ENCODE data around the gene C22orf23.
"Not testable (repeated sequence)": the region's sequence is repeated elsewhere in the genome, so short reads cannot be mapped to it uniquely, and the experiment has no call there.

C22orf23 gene

GRCh38 chr22:37953062-37953436, 352 bp downstream of the C22orf23 start:
- DNase-seq (ENCODE audit: low read depth), result no peak

GRCh38 chr22:37952629-37953028, 772 bp downstream of the C22orf23 start:
- DNase-seq (ENCODE audit: low read depth), result not testable (repeated sequence)

GRCh38 chr22:37951305-37951704, 2.1 kb downstream of the C22orf23 start:
- no peak for DNase-seq (ENCODE audit: low read depth)

DNA sequence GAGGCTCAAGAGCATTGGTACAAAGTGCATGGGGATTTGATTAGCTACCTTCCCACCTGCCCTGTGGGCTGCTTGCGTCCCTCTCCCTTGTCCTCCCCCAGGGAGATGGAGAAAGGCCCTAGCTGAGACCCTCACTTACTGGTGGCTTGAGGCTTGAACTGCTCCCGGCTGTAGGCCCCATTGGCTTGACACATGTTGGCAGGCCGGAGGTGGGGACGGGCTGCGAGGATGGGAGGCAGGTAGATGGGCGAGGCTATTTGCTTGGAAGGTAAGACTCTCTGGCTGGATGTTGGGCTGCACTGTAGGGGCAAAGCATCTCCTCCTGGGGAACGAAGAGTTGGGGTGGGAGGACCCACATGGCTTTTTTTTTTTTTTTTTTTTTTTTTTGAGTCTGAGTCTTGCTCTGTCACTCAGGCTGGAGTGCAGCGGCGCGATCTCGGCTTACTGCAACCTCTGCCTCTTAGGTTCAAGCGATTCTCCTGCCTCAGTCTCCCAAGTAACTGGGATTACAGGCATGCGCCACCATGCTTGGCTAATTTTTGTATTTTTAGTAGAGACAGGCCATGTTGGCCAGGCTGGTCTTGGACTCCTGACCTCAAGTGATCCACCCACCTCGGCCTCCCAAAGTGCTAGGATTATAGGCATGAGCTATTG, 6.1 kb downstream of the C22orf23 start:
- DNase-seq (ENCODE audit: low read depth), result not testable (repeated sequence)

GRCh38 chr22:37944423-37944822, 9.0 kb downstream of the C22orf23 start:
- DNase-seq (ENCODE audit: low read depth), result not testable (repeated sequence)

- no peak for DNase-seq (ENCODE audit: low read depth)
Measured at GRCh38 chr22:37943825-37944198, 9.6 kb downstream of the C22orf23 start.

DNA sequence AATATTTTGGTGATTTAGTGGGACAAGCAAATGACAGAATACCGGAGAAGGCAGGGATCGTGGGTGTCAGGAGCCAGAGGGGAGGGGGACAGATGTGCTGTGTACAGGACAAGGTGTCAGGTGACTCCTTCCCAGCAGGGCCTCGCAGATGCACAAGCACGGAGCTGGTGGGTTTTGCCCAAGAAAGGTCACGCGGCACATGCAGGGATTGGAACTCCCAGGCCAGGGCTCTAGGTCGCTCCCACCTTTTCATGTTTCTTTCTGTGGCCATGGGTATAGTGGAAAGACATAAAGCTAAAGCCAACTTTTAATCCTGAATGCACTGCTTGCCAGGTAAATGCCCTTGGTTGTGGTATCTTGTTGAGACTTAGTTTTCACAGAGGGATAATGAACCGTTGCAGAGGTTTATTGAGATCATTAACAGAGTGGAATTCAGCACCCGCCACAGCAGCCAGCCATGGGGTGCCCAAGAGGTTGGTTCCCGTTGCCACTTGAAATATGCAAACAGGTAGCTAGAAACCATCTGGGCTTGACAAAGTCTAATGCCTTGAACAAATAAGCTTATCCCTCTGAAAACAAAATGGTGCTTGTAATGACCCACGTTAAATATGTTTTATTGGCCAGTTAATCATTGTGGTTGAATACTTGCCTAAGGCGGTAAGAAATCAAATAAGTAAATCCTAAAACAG, 10.1 kb downstream of the C22orf23 start:
- DNase-seq (ENCODE audit: low read depth), result no peak

GRCh38 chr22:37942133-37942532, 11.3 kb downstream of the C22orf23 start:
- DNase-seq (ENCODE audit: low read depth), result no peak

GRCh38 chr22:37940698-37941376, 12.6 kb downstream of the C22orf23 start:
- no peak for DNase-seq (ENCODE audit: low read depth)

- peak; percentile 65 for DNase-seq (ENCODE audit: low read depth)
Measured at GRCh38 chr22:37933711-37934376, 19.6 kb downstream of the C22orf23 start.

DNA sequence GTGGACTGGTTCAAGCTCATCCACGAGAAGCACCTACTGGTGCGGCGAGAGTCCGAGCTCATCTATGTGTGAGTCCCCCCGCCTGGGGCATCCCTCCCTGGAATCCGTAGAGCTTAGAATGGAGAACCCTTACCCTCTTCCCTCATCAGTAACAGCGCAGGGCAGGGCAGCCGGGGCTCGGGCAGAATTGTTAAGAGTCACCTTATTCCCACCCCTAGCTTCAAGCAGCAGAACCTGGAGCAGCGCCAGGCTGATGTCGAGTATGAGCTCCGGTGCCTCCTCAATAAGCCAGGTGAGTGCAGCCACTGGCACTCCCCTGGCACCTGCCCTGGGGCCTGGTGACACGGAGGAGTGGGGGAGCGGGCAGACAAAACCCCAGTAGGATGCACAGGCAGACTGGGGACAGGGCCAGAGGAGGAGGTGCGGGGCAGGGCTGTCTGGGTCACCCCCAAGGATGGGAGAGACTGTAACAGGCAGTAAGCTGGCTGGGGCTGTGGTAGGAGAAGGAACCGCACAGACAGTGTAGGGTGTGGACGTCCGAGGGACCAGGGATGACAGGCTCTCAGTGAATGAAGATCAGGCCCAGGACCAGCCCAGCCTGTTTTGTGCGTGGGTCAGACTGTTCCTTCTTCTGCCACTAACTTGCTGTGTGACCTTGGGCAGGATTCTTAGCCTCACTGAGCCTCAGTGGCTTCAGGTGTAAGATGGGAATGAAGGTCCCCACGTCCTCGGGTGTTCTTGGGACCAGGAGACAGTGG, 20.4 kb downstream of the C22orf23 start:
- DNase-seq (ENCODE audit: low read depth), result no peak

DNA sequence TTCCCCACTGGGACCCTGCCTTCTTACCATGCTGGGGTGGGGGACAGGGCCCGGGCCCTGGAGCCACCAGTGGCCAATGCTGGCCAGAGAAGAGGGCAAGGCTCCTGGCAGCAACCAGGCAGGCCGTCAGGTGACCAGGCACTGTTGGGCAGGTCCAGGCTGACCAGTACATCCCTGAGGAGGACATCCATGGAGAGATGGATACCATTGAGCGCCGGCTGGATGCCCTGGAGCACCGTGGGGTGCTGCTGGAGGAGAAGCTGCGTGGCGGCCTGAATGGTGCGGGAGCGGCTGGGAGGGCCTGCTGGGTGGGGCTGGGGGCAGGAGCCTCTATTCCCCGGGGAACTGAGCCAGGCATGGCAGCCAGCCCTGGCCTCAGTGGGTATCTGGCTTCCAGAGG, 21.0 kb downstream of the C22orf23 start:
- DNase-seq (ENCODE audit: low read depth), result no peak

- DNase-seq (ENCODE audit: low read depth), result no peak
Measured at GRCh38 chr22:37931893-37932389, 21.5 kb downstream of the C22orf23 start.

GRCh38 chr22:37930952-37931440, 22.4 kb downstream of the C22orf23 start:
- no peak for DNase-seq (ENCODE audit: low read depth)

DNA sequence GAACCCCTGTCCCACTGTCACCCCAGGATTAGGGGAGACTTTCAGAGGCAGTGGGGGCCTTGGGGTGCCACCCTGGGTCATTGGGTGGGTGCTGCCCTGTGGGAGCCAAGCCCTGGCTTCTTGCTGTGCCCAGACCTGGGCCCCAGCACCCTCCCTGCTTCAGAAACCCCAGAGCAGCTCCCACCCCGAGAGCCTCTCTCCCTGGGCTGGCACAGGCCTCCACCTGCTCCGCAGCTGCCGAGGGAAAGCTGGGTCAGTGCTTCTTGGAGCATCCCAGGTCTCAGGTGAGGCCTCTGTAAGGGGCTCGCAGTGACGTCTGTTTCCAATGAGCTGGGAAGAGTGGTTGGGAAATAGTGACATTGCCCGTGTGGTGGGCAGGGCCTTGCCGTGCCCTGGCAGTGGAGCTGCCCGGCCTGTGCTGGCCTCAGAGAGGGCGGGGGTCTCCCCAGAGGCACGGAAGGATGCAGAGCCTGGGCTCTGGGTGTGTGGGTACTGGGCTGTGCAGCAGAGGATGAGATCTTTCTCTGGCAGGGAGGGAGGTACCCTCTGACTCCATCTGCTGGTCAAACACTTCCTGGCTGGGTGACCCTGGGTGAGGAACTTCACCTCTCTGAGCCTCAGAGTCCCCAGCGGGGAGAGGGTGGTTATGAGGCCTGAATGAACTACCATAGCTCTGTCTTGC, 23.0 kb downstream of the C22orf23 start:
- no peak for DNase-seq (ENCODE audit: low read depth)

- no peak for DNase-seq (ENCODE audit: low read depth)
Measured at GRCh38 chr22:37929390-37929789, 24.0 kb downstream of the C22orf23 start.

DNA sequence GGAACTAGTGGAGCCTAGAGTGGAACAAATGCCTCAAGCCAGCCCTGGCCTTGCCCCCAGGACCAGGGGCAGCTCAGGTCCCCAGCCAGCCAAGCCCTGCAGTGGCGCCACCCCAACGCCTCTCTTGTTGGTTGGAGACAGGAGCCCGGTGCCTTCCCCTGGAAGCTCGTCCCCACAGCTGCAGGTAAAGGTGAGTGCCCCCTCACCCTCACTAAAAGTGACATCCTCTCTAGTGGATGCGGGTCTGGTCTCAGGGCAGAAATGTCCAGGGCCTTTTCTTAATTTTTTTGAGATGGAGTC, 25.8 kb downstream of the C22orf23 start:
- no peak for DNase-seq (ENCODE audit: low read depth)

- no peak for DNase-seq (ENCODE audit: low read depth)
Measured at GRCh38 chr22:37926771-37927636, 26.4 kb downstream of the C22orf23 start.

DNA sequence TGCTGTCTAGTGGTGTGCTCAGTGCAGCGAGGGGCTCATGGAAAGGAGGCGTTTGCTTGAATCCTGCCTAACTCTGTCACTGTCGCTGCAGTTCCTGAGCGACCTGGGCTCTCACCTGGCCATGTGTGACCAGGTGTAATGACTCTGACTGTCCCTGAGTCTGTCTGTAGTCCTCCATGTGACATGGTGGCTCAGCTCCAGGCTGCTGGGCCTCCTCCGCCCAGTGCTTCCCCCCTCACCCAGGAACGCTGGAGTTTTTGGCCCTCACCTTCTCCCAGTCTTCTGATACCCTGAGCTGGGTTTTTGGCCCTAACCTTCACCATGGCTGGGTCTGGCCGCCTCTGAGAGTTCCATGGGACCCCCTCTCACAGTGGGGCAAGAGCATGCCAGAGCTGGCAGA, 27.0 kb downstream of the C22orf23 start:
- DNase-seq (ENCODE audit: low read depth), result no peak

DNA sequence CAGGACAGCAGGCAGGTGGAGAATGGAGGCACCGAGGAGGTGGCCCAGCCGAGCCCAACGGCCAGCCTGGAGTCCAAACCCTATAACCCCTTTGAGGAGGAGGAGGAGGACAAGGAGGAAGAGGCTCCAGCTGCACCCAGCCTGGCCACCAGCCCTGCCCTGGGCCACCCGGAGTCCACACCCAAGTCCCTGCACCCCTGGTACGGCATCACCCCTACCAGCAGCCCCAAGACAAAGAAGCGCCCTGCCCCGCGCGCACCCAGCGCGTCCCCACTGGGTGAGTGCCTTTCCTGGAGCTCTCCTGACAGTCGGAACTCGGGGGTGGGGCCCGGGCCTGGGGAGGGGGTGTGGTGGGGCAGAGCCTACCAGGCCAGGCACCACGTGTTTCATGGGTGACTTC, 27.6 kb downstream of the C22orf23 start:
- no peak for DNase-seq (ENCODE audit: low read depth)
